SK-N-SH (cell line): ENCODE results near the gene OR5AL1. TPM values are rescaled to one million over a fixed set of nuclear protein-coding genes. Genes with fewer than 3 reads are reported as not detected.
"Not testable (repeated sequence)": the region's sequence is repeated elsewhere in the genome, so short reads cannot be mapped to it uniquely, and the experiment has no call there.

Experiments used
- CTCF ChIA-PET: fragments of 300-600, 350-600 bp; formaldehyde crosslinking; extraction: SDS; loops from one replicate; lab custom pipeline; 2021; lab: Yijun Ruan, JAX
- POLR2A ChIA-PET: fragments of 350-600 bp; sonication (Branson Sonifier 250); formaldehyde crosslinking; extraction: SDS; loops from one replicate; lab custom pipeline; 2020; ENCODE audit warnings: antibody characterized with exemption, inconsistent platforms; lab: Yijun Ruan, JAX
- DNase-seq: peaks from one replicate; pipeline ENCODE4 v3.0.0; 2012
- H2AFZ ChIP-seq: fragments of 200-600 bp; sonication (generic); 2 replicates; pipeline ENCODE4 v1.8.1; 2016; ENCODE audit warnings: antibody characterized with exemption, mild to moderate bottlenecking, low read depth
- H3F3A ChIP-seq: fragments of 200-600 bp; sonication (generic); replicated peaks from 2 replicates; pipeline ENCODE3; 2016; ENCODE audit warnings: antibody characterized with exemption, mild to moderate bottlenecking; ENCODE audit not compliant: insufficient read depth
- H3K27ac ChIP-seq, 2 experiments: fragments of 200-500 bp in 1 of 2; fragments of 200-600 bp in 1 of 2; sonication (Bioruptor generic) in 1 of 2; sonication (generic), shearing (Covaris generic) in 1 of 2; 2 replicates each; pipeline versions ENCODE4 v1.5.1 to v1.6.1; 2014 to 2016; ENCODE audit warnings: low read depth in 2 of 2, inconsistent platforms in 1 of 2, low read length in 1 of 2, mild to moderate bottlenecking in 1 of 2, mixed read lengths in 1 of 2
- H3K27me3 ChIP-seq: fragments of 200-600 bp; sonication (generic), shearing (Covaris generic); 2 replicates; pipeline ENCODE4 v1.6.1; 2016; ENCODE audit warnings: mixed run types; ENCODE audit not compliant: insufficient read depth
- H3K36me3 ChIP-seq, 2 experiments: fragments of 200-500 bp in 1 of 2; fragments of 200-600 bp in 1 of 2; sonication (Bioruptor generic) in 1 of 2; sonication (generic) in 1 of 2; replicated peaks in 1 of 2; 2 replicates each; pipeline versions ENCODE3 to v1.5.1; 2014 to 2016; ENCODE audit warnings: low read length in 1 of 2, mild to moderate bottlenecking in 1 of 2; ENCODE audit not compliant: insufficient read depth in 2 of 2, control insufficient read depth in 1 of 2
- H3K4me1 ChIP-seq, 2 experiments: fragments of 200-500 bp in 1 of 2; fragments of 200-600 bp in 1 of 2; sonication (Bioruptor generic) in 1 of 2; sonication (generic), shearing (Covaris generic) in 1 of 2; 2 replicates each; pipeline versions ENCODE4 v1.5.1 to v1.6.1; 2014 to 2016; ENCODE audit warnings: low read depth in 1 of 2, low read length in 1 of 2, mixed run types in 1 of 2; ENCODE audit not compliant: insufficient read depth in 2 of 2, control insufficient read depth in 1 of 2
- H3K4me2 ChIP-seq: fragments of 200-600 bp; sonication (generic), shearing (Covaris generic); 2 replicates; pipeline ENCODE4 v1.6.1; 2017; ENCODE audit warnings: mixed run types
- H3K4me3 ChIP-seq, 2 experiments: fragments of 200-500 bp in 1 of 2; fragments of 200-600 bp in 1 of 2; sonication (Bioruptor generic) in 1 of 2; sonication (generic), shearing (Covaris generic) in 1 of 2; 2 replicates each; pipeline versions ENCODE4 v1.5.1 to v1.8.1; 2014 to 2016; ENCODE audit warnings: low read depth in 2 of 2, inconsistent platforms in 1 of 2, low read length in 1 of 2, mild to moderate bottlenecking in 1 of 2, mixed read lengths in 1 of 2, moderate library complexity in 1 of 2
- H3K79me2 ChIP-seq: fragments of 200-600 bp; sonication (generic); 2 replicates; pipeline ENCODE4 v1.8.1; 2017; ENCODE audit warnings: mild to moderate bottlenecking; ENCODE audit not compliant: insufficient read depth
- H3K9ac ChIP-seq: fragments of 200-600 bp; sonication (generic); 2 replicates; pipeline ENCODE4 v1.6.1; 2017; ENCODE audit warnings: mixed run types
- H3K9me2 ChIP-seq: fragments of 200-600 bp; sonication (generic); 2 replicates; pipeline ENCODE4 v1.6.1; 2017; ENCODE audit warnings: mixed run types
- H3K9me3 ChIP-seq: fragments of 200-600 bp; sonication (generic); 2 replicates; pipeline ENCODE4 v1.6.1; 2017; ENCODE audit warnings: mixed run types, mild to moderate bottlenecking, moderate library complexity
- H4K20me1 ChIP-seq: fragments of 200-600 bp; sonication (generic); 2 replicates; pipeline ENCODE4 v1.6.1; 2017; ENCODE audit warnings: mild to moderate bottlenecking, mixed run types; ENCODE audit not compliant: insufficient read depth
- ELF1 ChIP-seq: IDR thresholded peaks from 2 replicates; pipeline ENCODE4 v1.4.0; 2012
- MEF2A ChIP-seq: IDR thresholded peaks from 2 replicates; pipeline ENCODE4 v1.4.0; 2012; ENCODE audit warnings: low read depth, borderline replicate concordance
- POLR2AphosphoS5 ChIP-seq: IDR thresholded peaks from 2 replicates; pipeline ENCODE4 v1.6.1; 2012; ENCODE audit warnings: low read depth, low read length
- WGBS: methylation state at CpG from one replicate; pipeline ENCODE4 v1.1.6; 2017; ENCODE audit warnings: low lambda C conversion rate; 5-methylcytosine and 5-hydroxymethylcytosine counted together
- polyA plus RNA-seq, 3 experiments: library from polyadenylated mRNA; depleted of rRNA; stranded (reverse); fragments of >200 nt; gene quantifications; 2 replicates each; pipeline ENCODE4 v1.2.3, GENCODE V29; 2012
- TF ChIP-seq, protein P1 (sequence below): fragments of 200-600 bp; sonication (generic); IDR thresholded peaks from 2 replicates; pipeline ENCODE4 v1.6.1; 2017; ENCODE audit warnings: antibody characterized with exemption, mild to moderate bottlenecking, moderate library complexity
- TF ChIP-seq, protein P2 (sequence below): IDR thresholded peaks from 2 replicates; pipeline ENCODE4 v1.4.0; 2012; ENCODE audit warnings: low read depth

OR5AL1 gene
- polyA plus RNA-seq, 1 of the 3 experiments (the other 2 are of a cell fraction) = not detected

DNA sequence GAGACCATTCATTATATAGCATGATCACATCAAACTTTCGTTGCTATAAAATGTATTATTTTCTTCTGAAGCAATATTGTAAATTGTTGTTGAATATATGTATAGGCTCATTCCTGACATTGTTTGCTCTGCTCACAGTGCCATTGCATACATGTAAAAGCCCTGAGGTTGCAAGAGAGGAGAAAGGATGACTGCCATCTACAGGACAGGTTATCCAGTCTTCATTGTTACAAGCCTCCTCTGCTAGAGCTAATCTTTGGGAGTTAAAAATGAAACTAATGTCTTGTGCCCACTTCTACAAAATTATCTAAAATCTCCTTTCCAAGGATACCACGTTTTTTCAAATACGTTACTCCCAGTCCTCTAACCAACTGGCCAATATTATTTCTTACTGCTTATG, 16.4 kb upstream of the OR5AL1 start:
- no peaks in the 10 kb centered on the region for H3K36me3 ChIP-seq
- no peaks in the 10 kb centered on the region for H3K4me1 ChIP-seq
- 0 out of 2 replicates have a peak, but pooled peaks cover 2% of the 10 kb centered on the region for H3K9me2 ChIP-seq
- TF ChIP-seq ELF1 = no peak
- TF ChIP-seq, protein P1, sequence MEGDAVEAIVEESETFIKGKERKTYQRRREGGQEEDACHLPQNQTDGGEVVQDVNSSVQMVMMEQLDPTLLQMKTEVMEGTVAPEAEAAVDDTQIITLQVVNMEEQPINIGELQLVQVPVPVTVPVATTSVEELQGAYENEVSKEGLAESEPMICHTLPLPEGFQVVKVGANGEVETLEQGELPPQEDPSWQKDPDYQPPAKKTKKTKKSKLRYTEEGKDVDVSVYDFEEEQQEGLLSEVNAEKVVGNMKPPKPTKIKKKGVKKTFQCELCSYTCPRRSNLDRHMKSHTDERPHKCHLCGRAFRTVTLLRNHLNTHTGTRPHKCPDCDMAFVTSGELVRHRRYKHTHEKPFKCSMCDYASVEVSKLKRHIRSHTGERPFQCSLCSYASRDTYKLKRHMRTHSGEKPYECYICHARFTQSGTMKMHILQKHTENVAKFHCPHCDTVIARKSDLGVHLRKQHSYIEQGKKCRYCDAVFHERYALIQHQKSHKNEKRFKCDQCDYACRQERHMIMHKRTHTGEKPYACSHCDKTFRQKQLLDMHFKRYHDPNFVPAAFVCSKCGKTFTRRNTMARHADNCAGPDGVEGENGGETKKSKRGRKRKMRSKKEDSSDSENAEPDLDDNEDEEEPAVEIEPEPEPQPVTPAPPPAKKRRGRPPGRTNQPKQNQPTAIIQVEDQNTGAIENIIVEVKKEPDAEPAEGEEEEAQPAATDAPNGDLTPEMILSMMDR = peak; percentile 23
- TF ChIP-seq, all 33 proteins: peak for 1
- no peak for DNase-seq
- Histone ChIP-seq H3K27me3 (no peaks in the 10 kb centered on the region; the same call in 1 of the 2 replicates), H3K9me3 (no peaks in the 10 kb centered on the region), H3K4me3 (no peak overlapping the region), H3F3A (no peaks in the 10 kb centered on the region), H3K4me2 (no peak overlapping the region), H2AFZ (no peak overlapping the region), H3K9ac (no peak overlapping the region), H4K20me1 (no peaks in the 10 kb centered on the region), H3K79me2 (no peaks in the 10 kb centered on the region), H3K27ac (no peak overlapping the region)
- WGBS = 1% methylated on average over 3 of the region's 3 CpGs
- POLR2A ChIA-PET = no interaction called here
- CTCF ChIA-PET = no interaction called here

DNA sequence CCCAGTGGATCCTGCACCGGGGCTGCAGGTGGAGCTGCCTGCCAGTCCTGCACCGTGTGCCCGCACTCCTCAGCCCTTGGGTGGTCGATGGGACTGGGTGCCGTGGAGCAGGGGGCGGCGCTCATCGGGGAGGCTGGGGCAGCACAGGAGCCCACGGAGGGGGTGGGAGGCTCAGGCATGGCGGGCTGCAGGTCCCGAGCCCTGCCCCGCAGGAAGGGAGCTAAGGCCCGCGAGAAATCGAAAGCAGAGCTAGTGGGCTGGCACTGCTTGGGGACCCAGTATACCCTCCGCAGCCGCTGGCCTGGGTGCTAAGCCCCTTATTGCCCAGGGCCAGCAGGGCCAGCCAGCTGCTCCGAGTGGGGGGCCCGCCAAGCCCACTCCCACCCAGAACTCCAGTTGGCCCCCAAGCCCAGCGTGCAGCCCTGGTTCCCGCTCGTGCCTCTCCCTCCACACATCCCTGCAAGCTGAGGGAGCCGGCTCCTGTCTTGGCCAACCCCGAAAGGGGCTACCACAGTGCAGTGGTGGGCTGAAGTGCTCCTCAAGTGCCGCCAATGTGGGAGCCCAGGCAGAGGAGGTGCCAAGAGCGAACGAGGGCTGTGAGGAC, 10.5 kb upstream of the OR5AL1 start:
- CTCF ChIA-PET, H3K79me2 ChIP-seq, H3K4me1 ChIP-seq, H3K9me2 ChIP-seq, H2AFZ ChIP-seq, H3K9ac ChIP-seq, H3F3A ChIP-seq, H3K27ac ChIP-seq, H3K27me3 ChIP-seq, H3K9me3 ChIP-seq, POLR2A ChIA-PET, DNase-seq, H3K36me3 ChIP-seq, H4K20me1 ChIP-seq: not testable (repeated sequence)
- Histone ChIP-seq H3K4me2 (peak overlapping the region; percentile 52; the same call in 1 of the 2 replicates), H3K4me3 (peak overlapping the region in 1 of 2 experiments; percentile 37; a peak in 1 of 4 replicates)
- WGBS = 12% methylated on average over 7 of the region's 27 CpGs

DNA sequence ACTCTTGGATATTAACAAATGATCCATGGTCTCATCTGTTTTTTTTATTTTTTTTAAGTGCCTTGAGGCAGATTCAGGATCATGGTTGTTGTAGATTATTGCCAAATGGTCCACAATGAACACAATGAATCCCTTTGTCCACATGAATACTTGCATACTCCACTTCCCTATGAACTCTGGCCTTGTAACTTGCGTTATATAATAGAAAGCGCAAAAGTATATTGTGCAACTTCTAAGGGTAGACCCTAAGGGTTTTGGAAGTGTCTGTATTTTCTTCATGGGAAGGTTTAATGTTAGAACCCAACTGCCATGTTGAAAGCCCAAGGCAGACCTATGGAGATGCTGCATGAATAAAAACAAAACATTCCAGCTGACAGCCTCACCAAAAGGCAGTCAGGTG, 8.1 kb upstream of the OR5AL1 start:
- 10% methylated on average over 2 of the region's 2 CpGs for WGBS
- no peak overlapping the region for H3K4me2 ChIP-seq
- POLR2A ChIA-PET = no interaction called here

More for the DNA sequence above, 8.1 kb upstream of the OR5AL1 start:
- Histone ChIP-seq H3K4me1 (no peaks in the 10 kb centered on the region), H3K79me2 (no peaks in the 10 kb centered on the region), H3K36me3 (no peaks in the 10 kb centered on the region), H3K27ac (no peak overlapping the region), H4K20me1 (no peaks in the 10 kb centered on the region), H3K27me3 (no peaks in the 10 kb centered on the region; the same call in 1 of the 2 replicates), H2AFZ (no peak overlapping the region), H3K9ac (no peak overlapping the region), H3K9me2 (no peaks in the 10 kb centered on the region), H3F3A (no peaks in the 10 kb centered on the region), H3K4me3 (no peak overlapping the region)
- DNase-seq = no peak
- CTCF ChIA-PET = no interaction called here
- TF ChIP-seq ELF1 (no peak), MEF2A (no peak), POLR2AphosphoS5 (no peak)
- TF ChIP-seq, protein P2, sequence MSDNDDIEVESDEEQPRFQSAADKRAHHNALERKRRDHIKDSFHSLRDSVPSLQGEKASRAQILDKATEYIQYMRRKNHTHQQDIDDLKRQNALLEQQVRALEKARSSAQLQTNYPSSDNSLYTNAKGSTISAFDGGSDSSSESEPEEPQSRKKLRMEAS = no peak
- TF ChIP-seq, protein P1 = no peak
- TF ChIP-seq, all 33 proteins: peak for 0
- H3K9me3 ChIP-seq = no peaks in the 10 kb centered on the region
